ENCODE measurements around the gene ZSCAN1.

- TF ChIP-seq CTCF (IDR thresholded peaks at IDR 0.05) (no peak), REST (IDR thresholded peaks at IDR 0.05; ENCODE audit: insufficient read depth in 1 of 2, low read depth in 2 of 2, low read length in 1 of 2) (no peak), SIN3A (IDR thresholded peaks at IDR 0.05; ENCODE audit: borderline replicate concordance, insufficient read depth, low read depth, low read length) (no peak), POLR2AphosphoS5 (IDR thresholded peaks at IDR 0.05; ENCODE audit: low read depth, low read length) (no peak), TCF7L2 (IDR thresholded peaks at IDR 0.05; ENCODE audit: low read depth, low read length) (no peak)
Observed at GRCh38 chr19:58021541-58022282, 12.1 kb upstream of the ZSCAN1 start.
